HS-5 (cell line): ENCODE results near the gene LILRA5.
"Not testable (repeated sequence)": the region's sequence is repeated elsewhere in the genome, so short reads cannot be mapped to it uniquely, and the experiment has no call there.

Source experiments
- DNase-seq: peaks from one replicate; pipeline ENCODE4 v3.0.0-alpha.2; 2012; ENCODE audit warnings: low read depth

The LILRA5 gene

DNA sequence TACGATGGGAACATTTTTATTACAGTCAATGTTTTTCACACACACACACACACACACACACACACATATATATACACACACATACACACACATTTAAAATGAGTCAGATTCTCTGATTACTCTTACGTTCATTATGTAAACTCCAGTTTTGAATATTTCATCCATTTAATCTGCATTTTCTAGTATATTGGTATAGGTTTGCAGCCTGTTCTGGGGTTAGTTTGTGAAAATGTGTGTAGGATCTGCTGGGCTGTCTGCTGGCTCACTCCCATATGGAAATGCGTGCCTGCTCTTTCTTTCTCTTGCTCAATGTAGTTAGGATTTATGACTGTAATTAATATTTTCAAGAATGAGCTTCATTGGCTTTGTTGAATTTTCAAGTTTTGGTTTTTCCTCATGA lies 39.1 kb downstream of the LILRA5 start:
- no peak for DNase-seq

DNA sequence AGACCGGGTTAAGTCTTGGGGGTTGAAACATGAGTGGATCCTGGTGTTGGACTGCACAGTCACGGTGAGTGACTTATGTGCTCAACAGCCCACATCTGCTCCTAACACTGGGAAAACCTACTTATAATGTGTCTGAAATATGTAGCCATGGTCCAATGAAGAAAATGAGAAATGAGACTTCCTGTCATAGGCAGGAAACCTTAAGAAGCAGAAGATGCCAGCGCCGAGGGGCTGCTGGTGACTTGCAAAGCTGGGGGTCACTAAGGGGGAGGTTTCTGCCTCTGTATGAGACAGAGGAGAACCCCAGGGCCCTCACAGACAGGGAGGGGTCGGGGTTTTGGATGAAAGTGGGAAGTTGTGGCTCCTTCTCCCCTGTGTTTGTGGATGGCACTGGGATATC lies 40.8 kb downstream of the LILRA5 start:
- not testable (repeated sequence) for DNase-seq

DNA sequence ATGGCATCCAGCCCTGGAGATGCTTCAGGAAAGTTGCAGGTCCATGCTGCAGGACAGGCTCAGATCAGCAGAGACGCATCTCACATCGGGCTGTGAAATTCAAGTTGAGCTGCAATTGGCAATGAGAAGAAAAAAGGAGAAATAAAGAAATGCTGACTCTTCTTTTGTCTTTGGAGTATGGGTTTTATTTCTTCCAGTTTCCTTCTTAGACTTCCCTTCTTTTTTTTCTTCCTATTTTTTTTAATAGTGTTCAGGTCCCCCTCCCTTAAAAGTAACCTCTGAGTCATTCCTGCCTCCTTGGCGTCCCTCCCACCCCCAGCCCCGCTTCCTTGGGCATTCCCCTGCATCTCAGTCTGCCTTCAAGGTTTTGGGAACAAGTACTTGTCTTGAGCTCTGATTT lies 41.4 kb downstream of the LILRA5 start:
- not testable (repeated sequence) for DNase-seq

DNA sequence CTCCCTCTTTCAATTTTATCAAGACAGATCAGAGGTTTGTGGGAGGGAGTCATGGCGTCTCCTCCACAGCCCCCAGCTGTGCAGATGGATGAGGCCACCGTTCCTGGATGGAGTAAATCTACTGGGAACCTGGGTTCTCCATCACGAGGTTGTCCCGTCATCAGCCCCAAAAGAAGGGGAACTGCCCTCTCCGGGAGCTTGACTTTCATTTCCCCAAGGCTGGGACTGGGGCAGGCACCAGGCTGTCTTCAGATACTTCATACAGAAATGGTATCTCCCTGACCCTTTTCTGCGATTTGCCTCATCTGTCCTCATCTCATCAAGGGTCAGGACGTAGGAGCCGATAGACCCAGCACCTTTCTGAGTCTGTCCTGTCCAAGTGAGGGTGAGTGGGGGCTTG lies 41.9 kb downstream of the LILRA5 start:
- DNase-seq, result no peak

DNA sequence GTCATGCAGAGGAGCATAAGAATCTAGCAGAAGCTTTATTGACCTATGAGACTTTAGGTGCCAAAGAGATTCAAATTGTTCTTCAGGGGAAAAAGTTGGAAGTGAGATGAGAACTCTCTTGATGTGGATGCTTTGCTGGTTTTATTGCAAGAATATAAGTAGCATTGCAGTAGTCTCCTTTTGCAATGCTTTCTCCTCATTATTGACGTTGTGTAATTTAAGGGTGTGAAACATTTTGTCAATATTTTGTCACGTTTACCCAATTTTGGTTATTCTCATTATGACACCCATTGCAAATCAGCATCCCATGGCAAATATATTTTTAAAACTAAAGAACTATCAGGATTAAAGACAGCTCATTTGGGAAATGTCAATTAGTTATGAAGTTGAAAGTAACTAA lies 44.0 kb downstream of the LILRA5 start:
- no peak for DNase-seq

DNA sequence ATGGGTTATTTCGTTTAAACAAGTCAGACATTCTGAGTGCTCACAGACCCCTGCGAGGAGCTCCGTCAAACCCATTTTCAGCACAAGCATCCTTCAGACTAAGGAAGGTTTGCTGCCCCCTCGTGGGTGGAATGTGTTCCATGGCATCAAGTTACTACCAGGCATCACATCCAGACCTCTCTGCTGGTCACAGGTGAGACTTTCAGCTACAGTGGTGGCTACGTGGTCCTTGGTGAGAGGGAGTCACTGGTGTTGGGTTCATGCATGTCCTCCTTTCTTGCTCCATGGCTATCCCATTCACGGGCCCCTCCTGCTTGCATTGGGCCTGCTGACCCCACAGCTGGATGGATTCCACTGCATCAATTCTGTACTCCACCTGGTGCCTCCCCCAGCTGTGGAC lies 46.8 kb downstream of the LILRA5 start:
- DNase-seq, result peak; percentile 25

DNA sequence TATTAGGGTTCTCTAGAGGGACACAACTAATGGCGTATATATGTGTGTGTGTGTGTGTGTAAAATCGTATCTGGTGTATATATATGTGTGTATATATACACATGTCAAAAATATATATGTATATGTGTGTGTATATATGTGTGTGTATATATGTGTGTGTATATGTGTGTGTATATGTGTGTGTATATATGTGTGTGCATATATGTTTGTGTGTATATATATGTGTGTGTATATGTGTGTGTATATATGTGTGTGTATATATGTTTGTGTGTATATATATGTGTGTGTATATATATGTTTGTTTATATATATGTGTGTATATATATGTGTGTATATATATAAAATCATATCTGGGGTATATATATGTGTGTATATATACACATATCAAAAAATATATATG lies 50.5 kb downstream of the LILRA5 start:
- DNase-seq, result no peak

DNA sequence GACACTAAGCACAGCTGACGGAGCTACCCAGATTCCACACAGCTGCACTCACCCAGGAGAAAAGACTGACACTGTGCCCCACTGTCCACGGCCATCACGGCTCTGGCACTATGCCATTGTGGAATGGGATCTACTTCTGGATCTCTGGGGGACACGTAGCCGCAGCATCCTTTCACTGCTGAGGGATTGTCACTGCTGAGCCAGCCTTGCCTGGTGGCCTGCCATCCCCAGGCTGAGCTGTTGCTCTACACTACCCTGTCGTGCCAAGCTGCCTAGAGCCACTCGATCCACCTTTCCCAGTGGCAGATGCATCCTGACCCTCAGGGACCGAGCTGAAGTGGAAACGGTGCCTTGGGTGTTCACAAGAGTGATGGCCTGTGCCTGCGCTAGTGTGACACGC lies 50.9 kb downstream of the LILRA5 start:
- DNase-seq, result no peak

DNA sequence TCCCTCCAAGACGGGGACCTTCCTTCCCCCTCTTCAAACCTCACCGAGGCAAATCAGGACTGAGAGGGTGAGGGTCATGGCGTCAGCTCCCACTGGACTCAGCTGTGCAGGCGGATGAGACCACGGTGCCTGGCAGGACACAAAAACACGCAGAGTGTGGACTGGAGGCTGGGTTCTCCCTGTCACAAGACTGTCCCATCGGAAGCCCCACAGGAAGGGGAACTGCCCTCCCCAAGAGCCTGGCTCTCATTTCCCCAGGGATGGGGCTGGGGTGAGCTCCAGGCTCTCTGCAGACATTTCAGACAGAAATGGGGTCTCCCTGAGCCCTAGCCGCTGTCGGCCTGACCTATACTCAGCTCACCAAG lies 55.9 kb downstream of the LILRA5 start, which contains the start of gene LILRB5:
Gene LILRB5, minus strand, starts transcription at position 158 of the 365 bp plus-strand sequence. Its CDS starts 80 bp downstream, at position 78.
- DNase-seq, result no peak
